Body of pancreas (tissue), 4 donors: ENCODE data around the gene EIF4E1B. TPM values are rescaled to one million over a fixed set of nuclear protein-coding genes. Genes with fewer than 3 reads are reported as not detected.

Source experiments
- ATAC-seq: fragments of 150-250 bp; one replicate; pipeline ENCODE4 v1.9.1; 2016
- DNase-seq, 4 donors: peaks; one replicate each; pipeline ENCODE4 v3.0.0-alpha.2; 2019
- H3K27ac ChIP-seq, 4 donors: fragments of 200-600 bp; sonication (generic); 1 replicate in 3 of 4; 2 replicates in 1 of 4; pipeline versions ENCODE4 v1.5.1 to v1.6.1; 2016 to 2019; ENCODE audit warnings: mild to moderate bottlenecking in 1 of 4, mixed read lengths in 1 of 4, moderate library complexity in 1 of 4
- H3K27me3 ChIP-seq, 2 donors: fragments of 200-600 bp; sonication (generic); one replicate each; pipeline ENCODE4 v1.6.0; 2016; ENCODE audit warnings: mild to moderate bottlenecking in 1 of 2
- H3K36me3 ChIP-seq, 2 donors: fragments of 200-600 bp; sonication (generic); replicated peaks in 1 of 2; 2 replicates each; pipeline ENCODE4 v1.5.1; 2016; ENCODE audit warnings: low read depth in 2 of 2; ENCODE audit not compliant: insufficient read depth in 1 of 2
- H3K4me1 ChIP-seq: fragments of 200-600 bp; sonication (generic); one replicate; pipeline ENCODE4 v1.6.0; 2016
- H3K4me3 ChIP-seq, 2 donors: fragments of 200-600 bp; sonication (generic); 1 replicate in 1 of 2; 2 replicates in 1 of 2; pipeline ENCODE4 v1.5.1; 2016 to 2019
- H3K9me3 ChIP-seq, 3 donors: fragments of 200-600 bp; sonication (generic); 1 replicate in 2 of 3; 2 replicates in 1 of 3; pipeline ENCODE4 v1.5.1; 2016
- CTCF ChIP-seq, 7 experiments: fragments of 450-650 bp in 4 of 7; fragments of 200-600 bp in 3 of 7; sonication (generic) in 3 of 7; IDR thresholded peaks; one replicate each; pipeline ENCODE4 v1.5.1; 2016 to 2019; ENCODE audit warnings: antibody characterized with exemption in 7 of 7
- POLR2A ChIP-seq, 3 donors: fragments of 450-650 bp; IDR thresholded peaks; one replicate each; pipeline ENCODE4 v1.6.1; 2016; ENCODE audit warnings: antibody characterized with exemption in 3 of 3, mild to moderate bottlenecking in 2 of 3
- WGBS, 2 donors: methylation state at CpG; one replicate each; pipeline ENCODE4 v1.1.5; 2017; 5-methylcytosine and 5-hydroxymethylcytosine counted together
- intact Hi-C: fragments of 100-400 bp; cut with DNase I; formaldehyde crosslinking; loops from one replicate; pipeline ENCODE4 v1.15.1; 2023
- total RNA-seq, 2 donors: library from RNA; depleted of rRNA; stranded (reverse); fragments of >200 nt; gene quantifications; one replicate each; pipeline ENCODE4 v1.1.0, GENCODE V29; 2016

Gene EIF4E1B
- total RNA-seq, 2 donors from 2014 or later: 0.26 to 11.5 TPM

GRCh38 chr5:176677209-176677939 is 46.9 kb downstream of the EIF4E1B start:
- DNase-seq (no peak), ATAC-seq (no peak)
- H3K27ac ChIP-seq: no peak overlapping the region
- H3K4me3 ChIP-seq: no peak overlapping the region
- H3K36me3 ChIP-seq: no peaks in the 10 kb centered on the region
- intact Hi-C loops: no loop called here
- H3K9me3 ChIP-seq: no peaks in the 10 kb centered on the region
- 74 to 75% methylated on average over 9 to 12 of the region's 12 CpGs for WGBS, 2 donors
- TF ChIP-seq CTCF (IDR thresholded peaks at IDR 0.05) (no peak), POLR2A (IDR thresholded peaks at IDR 0.05) (no peak)
- H3K4me1 ChIP-seq: no peaks in the 10 kb centered on the region
- no peaks in the 10 kb centered on the region for H3K27me3 ChIP-seq

- H3K9me3 ChIP-seq: no peaks in the 10 kb centered on the region
- TF ChIP-seq CTCF (IDR thresholded peaks at IDR 0.05) (no peak), POLR2A (IDR thresholded peaks at IDR 0.05) (no peak)
- WGBS, 2 donors: 70 to 72% methylated on average over 3 to 5 of the region's 5 CpGs
- H3K4me3 ChIP-seq: no peak overlapping the region
- no peaks in the 10 kb centered on the region for H3K27me3 ChIP-seq
- H3K4me1 ChIP-seq: no peaks in the 10 kb centered on the region
- ATAC-seq (no peak), DNase-seq (no peak)
- intact Hi-C loops: no loop called here
- no peaks in the 10 kb centered on the region for H3K36me3 ChIP-seq
- no peak overlapping the region for H3K27ac ChIP-seq
Measured at GRCh38 chr5:176678584-176678983, 48.1 kb downstream of the EIF4E1B start.

DNA sequence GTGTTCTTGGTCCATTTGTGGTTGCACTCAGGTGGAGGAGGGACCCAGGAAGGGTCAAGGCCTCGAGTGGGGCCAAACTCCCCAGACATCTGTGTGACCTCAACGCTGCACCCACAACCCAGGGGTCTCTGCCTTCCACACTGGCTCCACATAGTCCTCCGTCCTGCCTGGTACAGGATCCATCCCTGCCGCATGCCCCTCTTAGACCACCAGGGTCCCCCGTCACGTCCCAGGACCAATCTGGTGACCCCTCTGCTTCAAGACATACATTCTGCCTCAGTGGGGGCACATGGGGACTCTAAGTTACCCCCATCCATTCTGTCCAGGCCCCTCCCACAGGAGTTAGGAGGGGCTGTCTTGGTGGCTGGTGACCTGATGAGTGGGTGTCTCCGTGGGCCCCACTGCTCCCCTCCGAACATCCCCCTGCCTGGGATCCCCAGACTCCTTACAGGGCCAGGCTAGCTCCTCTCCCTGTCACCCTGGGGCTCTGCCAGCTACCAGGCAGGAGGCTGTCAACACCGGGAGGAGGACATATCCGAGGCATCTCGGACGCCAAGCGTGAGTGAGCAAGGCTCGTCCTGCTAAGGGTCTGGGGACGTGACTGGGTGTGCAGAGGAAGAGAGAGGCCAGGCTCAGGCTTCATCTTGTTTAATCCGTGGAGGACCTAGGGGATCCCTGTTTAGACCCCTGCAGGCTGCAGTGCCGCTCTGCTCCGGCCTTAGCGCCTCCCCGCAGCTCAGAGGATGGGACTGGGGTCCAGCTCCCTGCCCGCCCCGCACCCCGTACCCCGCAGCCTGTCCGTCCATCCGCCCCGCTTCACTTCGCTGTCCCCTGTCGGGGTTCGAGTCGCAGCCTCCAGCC is 49.1 kb downstream of the EIF4E1B start:
- intact Hi-C loops: no loop called here
- Histone ChIP-seq H3K27ac (no peak overlapping the region), H3K4me3 (no peak overlapping the region), H3K4me1 (no peaks in the 10 kb centered on the region), H3K36me3 (no peaks in the 10 kb centered on the region), H3K9me3 (no peaks in the 10 kb centered on the region), H3K27me3 (no peaks in the 10 kb centered on the region)
- no peak for ATAC-seq
- TF ChIP-seq CTCF (IDR thresholded peaks at IDR 0.05): no peak
- TF ChIP-seq POLR2A (IDR thresholded peaks at IDR 0.05): no peak
- 30 to 64% methylated on average over 8 to 24 of the region's 31 CpGs for WGBS, 2 donors
- no peak for DNase-seq

- intact Hi-C loops: no loop called here
- no peaks in the 10 kb centered on the region for H3K9me3 ChIP-seq
- DNase-seq (no peak), ATAC-seq (no peak)
- H3K4me3 ChIP-seq: no peak overlapping the region
- H3K36me3 ChIP-seq: no peaks in the 10 kb centered on the region
- H3K27me3 ChIP-seq: no peaks in the 10 kb centered on the region
- no peaks in the 10 kb centered on the region for H3K4me1 ChIP-seq
- no peak for TF ChIP-seq CTCF (IDR thresholded peaks at IDR 0.05)
- TF ChIP-seq POLR2A (IDR thresholded peaks at IDR 0.05): no peak
- H3K27ac ChIP-seq: no peak overlapping the region
- WGBS, 2 donors: 13% methylated on average over 32 of the region's 33 CpGs; no CpG with 5 or more reads in 1 of the 2 donors
Measured at GRCh38 chr5:176680226-176680563, 49.7 kb downstream of the EIF4E1B start.
